ENCODE measurements around the gene CACNB2.
"Not testable (repeated sequence)": the region's sequence is repeated elsewhere in the genome, so short reads cannot be mapped to it uniquely, and the experiment has no call there.

The CACNB2 gene

DNA sequence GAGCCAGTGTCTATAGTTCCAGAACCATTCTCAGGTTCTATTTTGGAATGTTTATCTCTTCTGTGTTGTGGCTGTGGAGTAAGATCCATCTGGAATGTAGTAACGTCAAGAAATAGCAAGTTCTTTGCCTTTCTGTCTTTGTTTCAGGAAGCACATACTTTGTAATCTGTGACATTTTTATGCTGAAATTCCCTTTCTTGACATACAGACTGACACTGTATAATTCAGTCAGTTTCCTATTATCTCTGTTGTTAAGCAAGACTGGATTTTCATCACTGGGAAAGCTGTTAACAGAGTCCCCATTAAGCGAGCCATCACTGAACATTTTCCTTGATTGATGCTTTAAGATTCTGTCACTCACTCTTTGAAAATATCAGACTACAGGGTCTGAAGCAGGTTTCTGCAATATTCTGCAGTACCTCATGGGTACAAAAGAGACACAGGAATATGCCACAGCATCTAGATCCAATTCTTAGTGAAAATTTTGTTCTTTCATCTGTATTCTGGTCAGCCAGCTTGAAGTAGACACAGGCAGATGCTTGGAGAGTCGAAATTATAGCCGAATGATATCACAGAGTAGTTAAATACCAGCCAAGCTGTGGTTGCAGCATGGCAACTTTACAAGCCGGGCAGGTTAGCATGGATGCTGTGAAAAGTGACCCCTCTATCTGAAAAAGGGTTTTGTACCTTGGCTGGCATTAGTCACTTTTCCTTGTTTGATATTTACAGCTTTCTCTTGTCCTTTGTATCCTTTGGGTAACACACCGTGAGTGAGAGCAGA is 62.6 kb downstream of the CACNB2 start:
- DNase-seq = no peak

DNA sequence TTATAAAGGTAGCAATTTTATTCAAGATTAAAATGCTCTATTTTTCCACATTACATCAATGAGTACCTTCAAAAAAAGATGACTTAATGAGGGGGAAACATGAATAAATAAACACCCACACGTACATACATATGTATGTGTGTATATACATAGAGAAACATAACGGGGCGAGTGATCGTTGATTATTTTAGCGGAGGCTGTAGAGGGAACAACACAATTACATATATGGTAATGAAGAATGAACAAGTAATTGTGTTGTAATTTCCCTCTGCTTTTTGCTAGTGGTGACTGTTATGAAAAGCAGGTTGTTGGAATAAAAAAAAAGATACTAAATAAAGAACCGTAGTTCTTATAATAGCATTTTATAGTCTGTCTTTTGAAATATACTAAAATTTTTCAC is 63.2 kb downstream of the CACNB2 start:
- no peak for DNase-seq

GRCh38 chr10:18204039-18204835 is 64.0 kb downstream of the CACNB2 start:
- DNase-seq = no peak

DNA sequence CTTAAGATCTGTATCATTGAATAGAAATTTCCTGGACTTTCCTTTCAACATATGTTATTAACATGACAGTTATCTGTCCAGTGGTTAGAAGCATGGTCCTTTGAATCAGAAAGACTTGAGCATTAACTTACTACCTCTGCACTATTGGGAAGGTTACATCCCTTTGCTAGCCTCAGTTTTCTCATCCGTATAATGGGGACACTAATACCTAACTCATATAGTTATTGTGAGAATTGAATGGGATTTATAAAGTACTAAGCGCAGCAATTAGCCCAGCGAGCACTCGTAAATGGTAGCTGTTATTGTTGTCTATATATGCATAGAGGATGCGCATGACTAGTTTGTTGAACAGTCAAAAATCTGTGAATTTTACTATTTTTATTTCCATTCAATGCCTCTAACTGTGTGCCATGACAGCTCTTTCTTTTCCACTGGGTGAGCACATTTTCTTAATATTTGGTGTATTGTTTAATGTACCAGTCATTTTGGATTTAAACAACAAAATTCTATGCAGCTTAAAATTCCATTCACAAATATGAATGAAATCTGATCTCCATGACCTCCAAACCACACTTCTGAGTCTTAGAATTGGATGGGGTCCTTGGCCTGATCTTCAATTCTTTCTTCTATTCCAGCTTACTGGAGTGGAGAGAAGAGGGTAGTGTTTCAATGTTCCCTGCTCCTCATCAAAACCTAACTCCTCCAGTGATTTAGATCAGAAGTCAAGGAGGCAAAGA is 65.0 kb downstream of the CACNB2 start:
- no peak for DNase-seq

GRCh38 chr10:18208186-18208585 is 68.0 kb downstream of the CACNB2 start:
- DNase-seq = not testable (repeated sequence)

GRCh38 chr10:18209241-18209640 is 69.0 kb downstream of the CACNB2 start:
- no peak for DNase-seq

- DNase-seq = no peak
Measured at GRCh38 chr10:18210711-18211110, 70.5 kb downstream of the CACNB2 start.

DNA sequence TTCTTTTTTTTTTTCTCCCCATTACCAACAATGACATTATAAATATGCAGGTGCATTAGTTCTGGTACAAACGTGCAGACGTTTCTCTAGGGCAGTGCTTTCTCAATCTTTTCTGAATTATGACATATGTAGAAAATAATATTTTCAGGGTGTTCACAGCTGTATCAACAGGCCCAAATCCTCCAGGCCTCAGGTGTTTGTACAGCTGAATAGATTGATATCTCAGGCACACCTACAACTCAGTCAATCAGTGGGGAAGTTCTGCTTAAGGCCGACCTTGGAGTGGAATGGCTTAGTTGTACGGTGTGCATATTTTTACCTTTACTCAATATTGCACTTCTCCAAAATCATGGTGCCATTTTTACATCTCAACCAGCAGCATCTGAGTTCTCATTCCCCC is 71.6 kb downstream of the CACNB2 start:
- DNase-seq = no peak

- no peak for DNase-seq
Measured at GRCh38 chr10:18213271-18213670, 73.0 kb downstream of the CACNB2 start.

DNA sequence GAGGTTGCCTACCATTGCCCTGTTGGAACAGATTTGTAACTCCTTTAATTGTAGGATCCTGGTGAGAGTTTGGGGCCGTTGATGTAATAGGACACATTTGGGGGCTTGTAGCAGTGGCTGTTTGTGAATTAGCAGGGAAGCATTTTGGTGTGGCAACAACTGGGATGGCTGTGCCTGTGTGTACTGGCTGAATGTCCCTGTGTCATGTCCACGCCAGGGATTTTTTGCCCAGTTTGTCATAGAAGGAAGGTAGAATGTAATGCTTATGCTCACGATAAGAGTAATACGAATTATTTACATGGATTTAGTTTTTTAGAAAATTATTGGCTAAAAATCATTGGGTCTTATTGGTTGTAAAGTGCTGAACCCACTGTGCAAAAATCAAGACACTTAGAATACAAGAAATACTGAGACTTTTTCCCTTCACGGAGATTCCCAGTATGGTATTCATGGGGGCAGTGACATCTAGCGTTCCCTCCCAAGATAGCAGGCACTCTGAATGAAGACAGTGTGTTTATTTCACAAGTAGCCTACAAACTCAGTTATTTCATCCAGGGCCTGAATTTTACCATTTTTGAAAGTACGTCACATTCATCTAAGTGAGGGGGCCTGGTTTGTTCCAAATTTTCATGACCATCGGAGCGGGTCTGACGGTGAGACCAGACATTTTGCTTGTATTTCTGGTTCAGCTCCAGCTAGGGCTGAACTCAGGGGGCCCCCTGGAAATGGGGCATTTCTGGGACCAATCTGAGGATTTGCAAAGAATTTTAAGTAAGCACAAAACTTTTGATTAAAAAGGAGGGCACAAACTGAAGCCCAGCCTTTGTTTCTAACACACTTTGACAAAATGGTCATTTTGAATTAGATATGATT is 74.7 kb downstream of the CACNB2 start:
- DNase-seq = peak; percentile 55

GRCh38 chr10:18216482-18216881 is 76.3 kb downstream of the CACNB2 start:
- peak; percentile 22 for DNase-seq

DNA sequence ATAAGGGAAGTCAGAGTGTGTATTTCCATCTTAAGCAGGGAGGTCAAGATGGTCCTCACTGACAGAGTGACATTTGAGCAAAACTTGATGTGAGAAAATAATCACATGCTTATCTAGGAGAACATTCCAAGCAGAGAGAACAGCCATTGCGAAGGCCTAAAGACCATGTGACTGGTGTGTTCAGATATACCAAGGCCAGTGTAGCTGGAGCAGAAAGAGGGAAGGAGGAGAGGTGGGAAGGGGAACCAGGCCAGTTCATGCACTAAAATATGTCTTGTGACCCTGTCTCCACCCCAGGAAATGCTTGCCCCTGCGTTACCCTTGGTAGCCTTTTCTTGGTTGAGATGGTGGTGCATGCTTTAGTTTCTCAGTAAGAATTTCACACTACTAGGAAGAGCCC is 77.4 kb downstream of the CACNB2 start:
- DNase-seq = no peak

- DNase-seq = no peak
Measured at GRCh38 chr10:18219146-18219545, 78.9 kb downstream of the CACNB2 start.

GRCh38 chr10:18221123-18221522 is 80.9 kb downstream of the CACNB2 start:
- DNase-seq = no peak

DNA sequence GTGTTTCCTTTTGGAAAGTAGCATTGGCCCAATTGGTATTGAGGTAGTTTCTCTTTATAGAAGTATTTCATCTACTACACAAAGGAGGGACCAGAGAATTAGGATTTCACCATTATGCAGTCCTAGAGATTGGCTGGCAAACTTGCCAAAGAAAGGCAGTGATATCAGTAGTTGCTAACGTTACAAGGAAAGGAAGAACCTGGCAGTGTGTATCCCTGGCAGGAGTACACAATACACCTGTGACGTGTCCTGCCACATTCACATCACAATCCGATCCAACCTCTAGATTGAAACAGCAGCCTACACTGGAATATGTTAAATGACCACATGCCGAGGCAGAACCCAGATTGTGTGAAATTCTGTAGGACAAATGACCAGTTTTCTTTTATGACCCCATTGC is 81.7 kb downstream of the CACNB2 start:
- DNase-seq = no peak

GRCh38 chr10:18222866-18223265 is 82.6 kb downstream of the CACNB2 start:
- no peak for DNase-seq

DNA sequence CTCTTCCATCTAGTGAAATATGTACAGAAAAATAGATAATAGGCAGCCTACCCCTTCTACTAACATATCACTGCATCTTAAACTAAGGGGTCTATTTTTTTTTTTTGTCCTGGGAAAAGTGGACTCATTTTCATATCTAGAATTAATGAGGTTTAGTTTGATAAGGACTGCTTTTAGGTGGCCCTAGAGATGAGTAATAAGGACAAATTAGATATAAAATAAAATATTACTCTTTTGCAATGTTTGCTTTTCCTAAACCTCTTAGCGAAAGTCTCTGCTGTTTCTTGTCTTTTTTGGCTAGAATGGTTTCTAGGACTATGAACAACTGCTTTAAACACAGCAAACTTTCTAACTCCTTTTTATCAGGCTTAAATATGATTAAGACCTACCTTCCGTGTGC is 83.7 kb downstream of the CACNB2 start:
- no peak for DNase-seq

DNA sequence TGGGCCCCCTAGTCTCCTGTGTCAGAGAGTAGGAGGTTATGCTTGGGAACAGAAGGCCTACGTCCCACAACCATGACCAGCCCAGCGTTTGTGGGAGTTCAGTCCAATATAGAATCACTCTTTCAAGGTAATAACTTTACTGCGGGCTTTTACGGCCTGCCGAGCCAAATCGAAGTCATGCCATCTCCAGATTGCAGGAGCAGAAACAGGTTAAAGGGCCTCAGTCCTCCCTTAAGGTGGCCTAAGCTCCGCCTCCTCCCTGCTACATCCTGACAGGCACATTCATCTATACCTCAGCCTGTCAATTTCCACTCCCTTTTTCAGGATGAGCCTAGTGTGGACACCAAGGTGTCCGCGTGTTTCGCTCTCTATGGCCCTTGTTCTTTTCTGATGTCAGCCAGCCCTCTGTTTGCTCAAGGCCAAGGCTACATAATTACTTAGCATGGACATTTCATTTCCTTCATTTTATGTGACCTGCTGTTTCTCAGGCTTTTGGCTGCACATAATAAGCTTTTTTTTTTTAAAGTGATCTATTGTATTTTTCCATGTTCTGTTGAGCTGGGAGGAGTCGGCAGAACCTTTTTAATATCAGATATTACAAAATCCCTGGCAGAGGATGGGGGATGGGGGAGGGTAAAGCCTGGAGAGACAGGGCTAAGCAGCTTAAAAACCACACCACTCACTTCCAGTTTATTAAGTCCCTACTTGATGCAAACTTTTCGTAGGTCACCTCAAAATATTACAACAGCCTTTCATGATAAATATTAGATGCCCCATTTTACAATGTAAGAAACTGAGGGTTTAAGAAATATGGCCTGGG is 84.6 kb downstream of the CACNB2 start:
- DNase-seq = peak; percentile 62

DNA sequence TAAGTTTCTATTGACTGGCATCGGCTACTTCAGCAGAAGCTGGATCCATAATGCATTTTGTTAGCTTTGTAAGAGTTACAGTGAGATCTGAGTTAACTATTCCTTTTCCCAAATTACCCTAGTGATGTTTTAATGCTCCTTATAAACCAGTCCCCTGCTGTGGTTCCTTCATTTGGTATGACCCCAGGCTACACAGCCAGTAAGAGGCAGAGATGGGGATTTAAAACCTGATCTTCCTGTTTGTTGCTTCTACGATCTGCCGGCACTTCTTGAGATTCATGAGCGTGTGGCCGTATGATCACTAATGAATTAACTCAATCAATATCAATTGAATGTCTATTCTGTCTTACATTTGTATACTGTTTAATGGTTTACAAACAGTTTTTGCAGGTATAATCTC is 86.1 kb downstream of the CACNB2 start:
- no peak for DNase-seq

DNA sequence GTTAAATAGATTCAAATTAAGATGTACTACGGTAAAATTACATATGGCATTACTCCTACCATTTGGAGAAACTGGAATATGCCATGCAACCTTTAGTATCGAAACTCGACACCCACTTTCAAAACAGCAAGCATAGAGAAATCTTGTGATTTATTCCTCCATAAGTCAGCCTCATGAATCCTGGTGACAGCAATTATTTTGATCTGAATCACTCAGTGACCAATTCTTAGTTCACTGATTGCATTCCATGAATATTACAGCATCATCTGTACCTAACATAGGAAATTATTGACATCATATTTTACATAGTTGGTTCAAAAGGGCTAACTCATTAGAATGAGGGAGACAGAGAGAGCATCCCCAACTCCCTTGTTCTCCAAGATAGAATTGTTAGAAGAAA is 89.6 kb downstream of the CACNB2 start:
- DNase-seq = no peak

GRCh38 chr10:18230794-18231193 is 90.6 kb downstream of the CACNB2 start:
- DNase-seq = no peak

GRCh38 chr10:18231480-18231879 is 91.3 kb downstream of the CACNB2 start:
- DNase-seq = no peak

All from NCI-H82 (cell line).